Left hindlimb (tissue), 1 donor: ENCODE measurements around the gene CLGN.

Experiments
- DNase-seq: peaks from one replicate; pipeline ENCODE4 v3.0.0-alpha.2; 2018

CLGN gene

GRCh38 chr4:140374130-140374477 lies 53.3 kb downstream of the CLGN start:
- no peak for DNase-seq

- DNase-seq, result peak; percentile 99
These were observed 53.9 kb downstream of the CLGN start, which contains the start of gene SCOC for GRCh38 chr4:140373328-140374129. Gene SCOC (plus strand): TSS chr4:140373646. CDS start chr4:140379171, 5,525 bp downstream.

- no peak for DNase-seq
These were observed 54.6 kb downstream of the CLGN start for GRCh38 chr4:140372751-140373327.

GRCh38 chr4:140368686-140369085 lies 58.8 kb downstream of the CLGN start:
- DNase-seq, result no peak

GRCh38 chr4:140367738-140368137 lies 59.7 kb downstream of the CLGN start:
- DNase-seq, result no peak

- DNase-seq, result no peak
These were observed 63.9 kb downstream of the CLGN start for GRCh38 chr4:140363558-140363957.

GRCh38 chr4:140363051-140363450 lies 64.4 kb downstream of the CLGN start:
- DNase-seq, result no peak

- no peak for DNase-seq
These were observed 66.3 kb downstream of the CLGN start for GRCh38 chr4:140361099-140361498.

GRCh38 chr4:140359562-140360427 lies 67.7 kb downstream of the CLGN start:
- peak; percentile 50 for DNase-seq

- no peak for DNase-seq
These were observed 69.2 kb downstream of the CLGN start for GRCh38 chr4:140358281-140358680.

GRCh38 chr4:140357868-140358267 lies 69.6 kb downstream of the CLGN start:
- DNase-seq, result no peak

GRCh38 chr4:140355288-140355687 lies 72.2 kb downstream of the CLGN start:
- no peak for DNase-seq

GRCh38 chr4:140353786-140354185 lies 73.7 kb downstream of the CLGN start:
- DNase-seq, result no peak

- no peak for DNase-seq
These were observed 76.1 kb downstream of the CLGN start for GRCh38 chr4:140351093-140352075.

- no peak for DNase-seq
These were observed 77.6 kb downstream of the CLGN start for GRCh38 chr4:140349816-140350215.

- no peak for DNase-seq
These were observed 81.3 kb downstream of the CLGN start for GRCh38 chr4:140346136-140346535.

- DNase-seq, result no peak
These were observed 82.8 kb downstream of the CLGN start for GRCh38 chr4:140344621-140345020.

- no peak for DNase-seq
These were observed 83.3 kb downstream of the CLGN start for GRCh38 chr4:140344101-140344500.

- no peak for DNase-seq
These were observed 84.1 kb downstream of the CLGN start for GRCh38 chr4:140343303-140343702.

GRCh38 chr4:140342620-140343019 lies 84.8 kb downstream of the CLGN start:
- no peak for DNase-seq
